Hepatocyte (in vitro differentiated cells): ENCODE measurements around the gene ACAN. TPM values are rescaled to one million over a fixed set of nuclear protein-coding genes. Genes with fewer than 3 reads are reported as not detected.
"Not testable (repeated sequence)": the region's sequence is repeated elsewhere in the genome, so short reads cannot be mapped to it uniquely, and the experiment has no call there.

Source experiments
- DNase-seq: peaks from one replicate; pipeline ENCODE4 v3.0.0-alpha.2; 2016; ENCODE audit warnings: low spot score
- H2AFZ ChIP-seq: fragments of 200-600 bp; sonication (generic); 2 replicates; pipeline ENCODE4 v1.6.0; 2016; ENCODE audit warnings: antibody characterized with exemption, mild to moderate bottlenecking
- H3K27ac ChIP-seq: fragments of 200-600 bp; sonication (generic); 2 replicates; pipeline ENCODE4 v1.5.1; 2016; ENCODE audit warnings: mild to moderate bottlenecking
- H3K27me3 ChIP-seq: fragments of 200-600 bp; sonication (generic); 2 replicates; pipeline ENCODE4 v1.6.1; 2016
- H3K36me3 ChIP-seq: fragments of 200-600 bp; sonication (generic); replicated peaks from 2 replicates; pipeline ENCODE4 v1.5.1; 2016; ENCODE audit warnings: low read depth; ENCODE audit not compliant: insufficient read depth
- H3K4me1 ChIP-seq: fragments of 200-600 bp; sonication (generic); 2 replicates; pipeline ENCODE4 v1.5.1; 2016; ENCODE audit warnings: mild to moderate bottlenecking, moderate library complexity; ENCODE audit not compliant: insufficient read depth
- H3K4me2 ChIP-seq: fragments of 200-600 bp; sonication (generic); 2 replicates; pipeline ENCODE4 v1.6.0; 2016
- H3K4me3 ChIP-seq: fragments of 200-600 bp; sonication (generic); 2 replicates; pipeline ENCODE4 v1.5.1; 2016; ENCODE audit warnings: mild to moderate bottlenecking
- H3K79me2 ChIP-seq: fragments of 200-600 bp; sonication (generic); 2 replicates; pipeline ENCODE4 v1.6.0; 2017; ENCODE audit warnings: mild to moderate bottlenecking
- H3K9me2 ChIP-seq: fragments of 200-600 bp; sonication (generic); replicated peaks from 2 replicates; pipeline ENCODE4 v1.6.0; 2017; ENCODE audit warnings: mild to moderate bottlenecking; ENCODE audit not compliant: insufficient read depth
- H3K9me3 ChIP-seq: fragments of 200-600 bp; sonication (generic); 2 replicates; pipeline ENCODE4 v1.5.1; 2016; ENCODE audit warnings: low read depth, mild to moderate bottlenecking
- H4K20me1 ChIP-seq: fragments of 200-600 bp; sonication (generic); 2 replicates; pipeline ENCODE4 v1.6.0; 2016; ENCODE audit warnings: mild to moderate bottlenecking; ENCODE audit not compliant: insufficient read depth, poor library complexity, severe bottlenecking
- CTCF ChIP-seq: fragments of 200-600 bp; sonication (generic); IDR thresholded peaks from 2 replicates; pipeline ENCODE4 v1.5.1; 2016; ENCODE audit warnings: antibody characterized with exemption, mild to moderate bottlenecking; ENCODE audit not compliant: poor library complexity
- EZH2 ChIP-seq: fragments of 200-600 bp; sonication (generic); IDR thresholded peaks from 2 replicates; pipeline ENCODE4 v1.6.1; 2016; ENCODE audit warnings: antibody characterized with exemption, mild to moderate bottlenecking, borderline replicate concordance
- EZH2phosphoT487 ChIP-seq: fragments of 200-600 bp; sonication (generic); IDR thresholded peaks from one replicate; pipeline ENCODE4 v1.6.1; 2018; ENCODE audit warnings: antibody characterized with exemption, mild to moderate bottlenecking, low read depth, moderate library complexity; ENCODE audit not compliant: unreplicated experiment, severe bottlenecking
- WGBS: methylation state at CpG from one replicate; pipeline ENCODE4 v1.1.6; 2016; ENCODE audit warnings: low lambda C conversion rate; ENCODE audit errors: missing lambda C conversion rate; 5-methylcytosine and 5-hydroxymethylcytosine counted together
- polyA plus RNA-seq: library from polyadenylated mRNA; unstranded; fragments of >200 nt; fragmentation: Nextera tagmentation; extraction: Ambion mirVana; gene quantifications from 2 replicates; pipeline ENCODE4 v1.2.1, GENCODE V29; 2016
- total RNA-seq: library from RNA; depleted of rRNA; stranded (reverse); fragments of >200 nt; gene quantifications from 2 replicates; pipeline ENCODE4 v1.2.3, GENCODE V29; 2014

ACAN gene
- total and polyA plus RNA-seq, 2 experiments from 2014 or later, result 0.20 to 0.34 TPM

- no peaks in the 10 kb centered on the region for H3K36me3 ChIP-seq
- no peak for DNase-seq
- TF ChIP-seq EZH2phosphoT487, result no peak
- no peak for TF ChIP-seq EZH2
- TF ChIP-seq CTCF, result no peak
- H3K27me3 ChIP-seq, result no peaks in the 10 kb centered on the region
- peaks cover 4% of the 10 kb centered on the region for H3K4me1 ChIP-seq
- H3K4me2 ChIP-seq, result no peak overlapping the region
- WGBS, result 76% methylated on average over 9 of the region's 9 CpGs
- H3K27ac ChIP-seq, result no peak overlapping the region
- no peak overlapping the region for H2AFZ ChIP-seq
- H3K9me2 ChIP-seq, result no peaks in the 10 kb centered on the region
- H3K79me2 ChIP-seq, result no peaks in the 10 kb centered on the region
- H4K20me1 ChIP-seq, result no peaks in the 10 kb centered on the region
- H3K9me3 ChIP-seq, result no peaks in the 10 kb centered on the region
- no peak overlapping the region for H3K4me3 ChIP-seq
Observed at GRCh38 chr15:88920186-88920891, 117.1 kb downstream of the ACAN start.

GRCh38 chr15:88920892-88921435 lies 117.7 kb downstream of the ACAN start:
- not testable (repeated sequence) for H4K20me1 ChIP-seq, H3K27me3 ChIP-seq, H2AFZ ChIP-seq, H3K36me3 ChIP-seq, H3K9me2 ChIP-seq, DNase-seq, H3K4me3 ChIP-seq, H3K27ac ChIP-seq, H3K79me2 ChIP-seq, H3K4me1 ChIP-seq, H3K4me2 ChIP-seq, H3K9me3 ChIP-seq
- 91% methylated on average over 12 of the region's 12 CpGs for WGBS

Other genes with a start within 250 kb of the ACAN start
- 25.0 TPM in 2 replicates for gene AEN, start 182.1 kb upstream of the ACAN start, total RNA-seq
- 18.3 and 28.0 TPM in 2 replicates for gene AEN, start 182.1 kb upstream of the ACAN start, polyA plus RNA-seq
- gene ISG20, start 164.4 kb upstream of the ACAN start, total RNA-seq, result 3.8 and 13.3 TPM in 2 replicates
- 11.9 and 15.8 TPM in 2 replicates for gene ISG20, start 164.4 kb upstream of the ACAN start, polyA plus RNA-seq
- gene HAPLN3, start 92.1 kb downstream of the ACAN start, total RNA-seq, result 4.1 and 4.2 TPM in 2 replicates
- 6.6 and 7.2 TPM in 2 replicates for gene HAPLN3, start 92.1 kb downstream of the ACAN start, polyA plus RNA-seq
- gene MFGE8, start 109.9 kb downstream of the ACAN start, total RNA-seq, result 337 and 471 TPM in 2 replicates
- 569 and 611 TPM in 2 replicates for gene MFGE8, start 109.9 kb downstream of the ACAN start, polyA plus RNA-seq